Chondrocyte (in vitro differentiated cells): ENCODE results near the gene RALGAPA2. TPM values are rescaled to one million over a fixed set of nuclear protein-coding genes. Genes with fewer than 3 reads are reported as not detected.

Experiments
- DNase-seq: peaks from one replicate; pipeline ENCODE4 v3.0.0; 2021; ENCODE audit warnings: mixed read lengths, low spot score
- H3K27ac Mint-ChIP-seq: one replicate; pipeline ENCODE4 v1.8.0; 2021; ENCODE audit warnings: mild to moderate bottlenecking, moderate library complexity, mixed read lengths; ENCODE audit not compliant: unreplicated experiment
- H3K27me3 Mint-ChIP-seq: 2 replicates; pipeline ENCODE4 v1.8.0; 2021; ENCODE audit warnings: low read depth, mixed read lengths
- H3K36me3 Mint-ChIP-seq: 2 replicates; pipeline ENCODE4 v1.8.0; 2021; ENCODE audit warnings: low read depth, mixed read lengths
- H3K4me1 Mint-ChIP-seq: 2 replicates; pipeline ENCODE4 v1.8.0; 2021; ENCODE audit warnings: low read depth, mild to moderate bottlenecking, mixed read lengths
- H3K4me3 Mint-ChIP-seq: one replicate; pipeline ENCODE4 v1.8.0; 2021; ENCODE audit warnings: mild to moderate bottlenecking, moderate library complexity, mixed read lengths; ENCODE audit not compliant: unreplicated experiment
- H3K9me3 Mint-ChIP-seq: 2 replicates; pipeline ENCODE4 v1.8.0; 2021; ENCODE audit warnings: low read depth, mixed read lengths
- CTCF ChIP-seq: fragments of 200-600 bp; sonication (generic); IDR thresholded peaks from 2 replicates; pipeline ENCODE4 v1.5.0; 2021; ENCODE audit warnings: antibody characterized with exemption, mild to moderate bottlenecking, moderate library complexity
- total RNA-seq: library from RNA; stranded (reverse); gene quantifications from 3 replicates; pipeline ENCODE4 v1.2.1, GENCODE V29; 2021

Gene RALGAPA2
- total RNA-seq, 1 donor from 2014 or later = 9.5 TPM

GRCh38 chr20:20549704-20550103, 162.7 kb downstream of the RALGAPA2 start:
- no peaks in the 10 kb centered on the region for H3K27me3 Mint-ChIP-seq
- no peaks in the 10 kb centered on the region for H3K9me3 Mint-ChIP-seq
- peak overlapping the region; percentile 8 for H3K27ac Mint-ChIP-seq
- no peak for TF ChIP-seq CTCF
- H3K4me1 Mint-ChIP-seq = peaks cover 10% of the 10 kb centered on the region
- no peak overlapping the region for H3K4me3 Mint-ChIP-seq
- no peak for DNase-seq
- no peaks in the 10 kb centered on the region for H3K36me3 Mint-ChIP-seq

GRCh38 chr20:20549267-20549612, 163.2 kb downstream of the RALGAPA2 start:
- Mint-ChIP-seq H3K9me3 (no peaks in the 10 kb centered on the region), H3K27me3 (no peaks in the 10 kb centered on the region), H3K27ac (peak overlapping the region; percentile 41), H3K4me1 (peaks cover 10% of the 10 kb centered on the region), H3K36me3 (no peaks in the 10 kb centered on the region), H3K4me3 (no peak overlapping the region)
- no peak for DNase-seq
- no peak for TF ChIP-seq CTCF

- Mint-ChIP-seq H3K27ac (no peak overlapping the region), H3K4me3 (no peak overlapping the region), H3K36me3 (no peaks in the 10 kb centered on the region), H3K4me1 (peaks cover 10% of the 10 kb centered on the region), H3K9me3 (no peaks in the 10 kb centered on the region), H3K27me3 (no peaks in the 10 kb centered on the region)
- no peak for TF ChIP-seq CTCF
- DNase-seq = no peak
Observed at GRCh38 chr20:20548527-20549266, 163.7 kb downstream of the RALGAPA2 start.

GRCh38 chr20:20547876-20548266, 164.6 kb downstream of the RALGAPA2 start:
- H3K27me3 Mint-ChIP-seq = no peaks in the 10 kb centered on the region
- no peaks in the 10 kb centered on the region for H3K36me3 Mint-ChIP-seq
- H3K4me1 Mint-ChIP-seq = peaks cover 10% of the 10 kb centered on the region
- no peak overlapping the region for H3K27ac Mint-ChIP-seq
- H3K4me3 Mint-ChIP-seq = no peak overlapping the region
- TF ChIP-seq CTCF = no peak
- no peak for DNase-seq
- H3K9me3 Mint-ChIP-seq = no peaks in the 10 kb centered on the region

- peaks cover 10% of the 10 kb centered on the region for H3K4me1 Mint-ChIP-seq
- no peak overlapping the region for H3K27ac Mint-ChIP-seq
- no peak for TF ChIP-seq CTCF
- H3K4me3 Mint-ChIP-seq = no peak overlapping the region
- no peaks in the 10 kb centered on the region for H3K27me3 Mint-ChIP-seq
- no peak for DNase-seq
- H3K9me3 Mint-ChIP-seq = no peaks in the 10 kb centered on the region
- H3K36me3 Mint-ChIP-seq = peaks cover 3% of the 10 kb centered on the region
Observed at GRCh38 chr20:20547221-20547875, 165.1 kb downstream of the RALGAPA2 start.
